GM19468 (cell line): Measurements from ENCODE around the gene HPCAL1.

Source experiments
- ATAC-seq: cut with Tn5 transposase; IDR thresholded peaks from one replicate; pipeline ENCODE4 v1.9.1; 2021; ENCODE audit warnings: mild to moderate bottlenecking, moderate library complexity, moderate number of reproducible peaks; ENCODE audit not compliant: unreplicated experiment; ENCODE audit errors: extremely low read depth

Gene HPCAL1

DNA sequence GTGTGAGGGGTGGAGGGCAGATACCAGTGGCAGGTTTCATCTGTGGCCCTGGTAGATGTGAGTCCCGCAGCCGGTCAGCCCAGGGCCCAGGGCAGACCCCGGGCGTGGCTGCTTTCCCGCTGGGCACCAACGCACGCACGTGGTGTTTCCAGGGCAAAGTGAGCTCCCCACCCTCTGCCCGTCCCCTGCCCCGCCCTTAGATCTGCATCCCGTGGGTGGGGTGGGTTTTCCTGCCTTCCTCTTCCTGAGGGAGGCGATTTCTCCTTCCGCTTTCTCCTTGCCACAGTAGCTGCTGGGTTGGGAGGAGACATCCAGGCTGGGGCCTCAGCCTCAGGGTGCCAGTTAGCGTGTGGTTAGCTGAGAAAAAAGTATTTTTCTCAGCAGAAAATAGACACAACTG lies 95.8 kb downstream of the HPCAL1 start:
- ATAC-seq, result no peak

- ATAC-seq, result no peak
Measured at GRCh38 chr2:10399358-10399757, 96.7 kb downstream of the HPCAL1 start.

GRCh38 chr2:10400002-10400401 lies 97.3 kb downstream of the HPCAL1 start:
- no peak for ATAC-seq

GRCh38 chr2:10400568-10400977 lies 97.9 kb downstream of the HPCAL1 start:
- ATAC-seq, result no peak

- ATAC-seq, result no peak
Measured at GRCh38 chr2:10400978-10401951, 98.6 kb downstream of the HPCAL1 start.

DNA sequence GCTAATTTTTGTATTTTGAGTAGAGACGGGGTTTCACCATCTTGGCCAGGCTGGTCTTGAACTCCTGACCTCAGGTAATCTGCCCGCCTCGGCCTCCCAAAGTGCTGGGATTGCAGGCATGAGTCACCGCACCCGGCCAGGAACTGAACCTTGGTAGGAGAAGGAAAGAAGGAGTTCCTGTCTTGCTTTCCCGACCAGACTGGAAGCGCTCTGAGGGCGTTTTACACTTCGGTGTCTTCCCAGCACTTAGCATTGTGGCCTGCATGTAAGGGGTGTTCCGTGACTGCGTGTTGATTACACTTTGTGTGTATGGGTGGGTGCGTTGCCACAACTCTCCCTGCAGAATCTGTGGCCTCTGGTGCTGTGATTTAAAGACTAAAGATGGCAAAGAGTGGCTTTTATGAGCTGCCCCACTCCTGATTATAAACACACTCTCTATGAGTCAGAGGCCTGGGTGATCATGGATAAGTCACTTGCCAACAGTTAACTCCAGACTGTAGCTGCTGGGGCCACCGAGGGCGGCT lies 99.4 kb downstream of the HPCAL1 start:
- ATAC-seq, result no peak

- no peak for ATAC-seq
Measured at GRCh38 chr2:10402653-10403215, 100.0 kb downstream of the HPCAL1 start.

DNA sequence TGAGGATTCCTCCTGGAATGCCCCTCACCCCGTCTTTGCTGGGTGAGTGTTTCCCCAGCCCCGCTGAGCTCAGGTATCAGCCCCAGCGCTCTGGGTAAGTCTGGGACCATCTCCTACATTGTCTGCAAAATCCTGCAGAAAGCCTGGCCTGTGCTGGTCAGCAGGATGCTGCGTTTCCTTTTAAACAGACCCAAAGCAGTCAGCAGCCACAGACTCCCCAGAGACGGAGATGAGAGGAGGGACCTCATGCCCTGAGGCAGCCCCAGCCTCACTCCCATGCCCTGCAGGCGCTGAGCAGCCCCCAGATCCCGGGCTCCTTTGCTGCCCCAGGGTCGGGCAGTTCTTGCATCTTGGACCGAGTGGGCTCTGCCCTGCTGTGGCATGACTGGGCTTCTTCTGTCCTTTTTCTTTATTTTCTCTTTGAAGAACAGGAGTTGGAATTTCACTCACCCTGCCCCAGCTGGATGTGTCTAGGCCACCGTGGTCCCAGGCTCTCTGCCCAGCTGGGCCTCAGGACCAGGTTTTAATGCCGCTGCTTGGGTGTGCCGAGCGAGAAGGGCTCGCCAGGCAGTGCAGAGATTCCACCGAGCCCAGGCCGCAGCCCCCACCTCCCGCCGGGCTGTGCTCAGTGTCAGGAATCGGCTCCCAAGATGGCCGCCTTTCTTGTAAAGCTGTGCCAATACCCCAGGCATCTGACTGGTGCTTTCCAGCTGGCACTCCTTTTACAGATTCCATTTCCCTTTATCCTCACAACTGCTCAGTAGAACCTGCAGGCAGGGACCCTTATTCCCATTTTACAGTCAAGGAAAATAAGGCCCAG lies 101.8 kb downstream of the HPCAL1 start:
- ATAC-seq, result no peak

- ATAC-seq, result no peak
Measured at GRCh38 chr2:10405448-10405847, 102.7 kb downstream of the HPCAL1 start.

DNA sequence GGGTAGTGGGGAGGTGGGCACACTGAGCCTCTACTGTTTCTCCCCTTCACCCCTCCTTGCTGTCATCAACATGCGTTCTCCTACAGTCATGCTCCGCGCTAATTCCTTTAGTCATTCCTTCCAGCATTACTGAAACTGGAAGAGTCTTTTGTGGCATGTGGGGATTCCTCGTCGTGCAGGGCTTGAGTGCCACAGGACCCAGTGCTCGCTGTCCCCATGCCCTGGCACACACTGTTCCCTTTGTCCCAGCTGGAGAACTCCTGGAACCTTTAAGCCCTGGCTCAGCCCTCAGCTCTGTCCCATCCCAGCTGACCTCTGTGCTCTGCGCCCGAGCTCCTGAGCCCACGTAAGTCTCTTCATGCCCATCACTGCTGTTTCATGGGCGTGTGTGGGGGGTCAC lies 103.3 kb downstream of the HPCAL1 start:
- no peak for ATAC-seq

- ATAC-seq, result no peak
Measured at GRCh38 chr2:10406491-10407188, 103.9 kb downstream of the HPCAL1 start.

- no peak for ATAC-seq
Measured at GRCh38 chr2:10407432-10407831, 104.7 kb downstream of the HPCAL1 start.

DNA sequence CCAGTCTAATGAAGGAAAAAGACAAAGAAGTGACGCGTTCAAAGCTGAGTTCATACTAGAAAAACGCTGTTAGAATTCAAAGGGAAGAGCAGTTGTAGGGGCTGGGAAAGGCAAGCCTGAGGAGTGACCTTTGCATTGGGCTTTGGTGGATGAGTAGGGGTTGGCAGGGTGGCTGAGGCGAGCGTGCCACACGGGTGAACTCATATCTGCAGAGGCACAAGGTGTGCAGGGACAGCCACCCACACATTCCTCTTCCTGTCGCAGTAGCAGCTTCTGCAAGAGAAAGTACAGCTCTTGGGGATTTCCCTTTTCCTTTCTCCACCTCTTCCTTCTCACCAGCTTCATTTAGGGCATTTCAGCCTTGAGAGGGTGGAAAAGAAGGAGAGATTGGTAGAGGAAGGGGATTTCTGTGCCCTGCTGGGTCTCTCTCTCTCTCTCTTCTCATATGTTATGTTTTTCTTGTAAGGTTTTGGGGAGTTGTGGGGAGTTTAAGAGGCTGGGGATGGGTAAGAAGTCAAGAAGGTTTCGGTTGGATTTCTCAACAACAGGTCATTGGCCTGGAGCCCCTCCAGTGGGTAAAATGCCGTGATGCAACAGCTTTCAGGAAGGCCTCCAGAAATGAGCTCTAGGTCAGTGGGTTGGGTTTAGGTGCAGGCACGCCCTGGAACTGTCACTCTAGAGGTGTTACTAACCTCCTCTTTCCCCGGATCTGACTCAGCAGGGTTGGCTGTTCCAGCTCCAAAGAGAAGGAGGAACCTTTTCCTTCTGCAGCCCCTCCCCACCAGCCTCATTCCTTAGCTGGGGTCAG lies 105.3 kb downstream of the HPCAL1 start:
- no peak for ATAC-seq

GRCh38 chr2:10408649-10409579 lies 106.2 kb downstream of the HPCAL1 start:
- ATAC-seq, result no peak

GRCh38 chr2:10410001-10410822 lies 107.5 kb downstream of the HPCAL1 start:
- ATAC-seq, result peak; percentile 76

- no peak for ATAC-seq
Measured at GRCh38 chr2:10410823-10411437, 108.2 kb downstream of the HPCAL1 start.

DNA sequence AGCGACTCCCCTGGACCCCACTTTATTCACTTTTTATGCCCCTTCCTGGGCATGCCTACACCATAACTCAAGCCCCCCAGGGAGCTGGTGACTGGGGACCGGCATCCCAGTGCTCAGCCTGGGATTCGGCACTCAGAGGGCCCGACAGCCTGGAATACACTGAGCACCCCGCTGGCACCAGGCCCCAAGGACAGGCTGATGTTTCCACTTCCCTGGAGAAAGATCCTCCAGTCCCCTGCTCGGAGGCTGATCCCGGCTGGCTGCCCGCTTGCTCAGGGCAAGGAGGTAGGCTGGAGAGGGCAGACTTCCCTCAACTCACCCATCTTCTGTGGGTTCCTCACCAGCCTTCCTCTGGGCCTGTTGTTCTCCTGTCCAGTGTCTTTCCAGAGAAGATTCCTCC lies 108.9 kb downstream of the HPCAL1 start:
- no peak for ATAC-seq
